SJSA1 (cell line): ENCODE measurements around the gene NPHS1. TPM values are rescaled to one million over a fixed set of nuclear protein-coding genes. Genes with fewer than 3 reads are reported as not detected.
A peak's percentile ranks its signal among the peaks of the same experiment; 100 is the strongest.
"Not testable (repeated sequence)": the region's sequence is repeated elsewhere in the genome, so short reads cannot be mapped to it uniquely, and the experiment has no call there.

ENCODE experiments used
- DNase-seq, 2 experiments: peaks; one replicate each; pipeline ENCODE4 v3.0.0-alpha.2; 2015 to 2020; ENCODE audit warnings: low spot score in 2 of 2, low read depth in 1 of 2
- H3K27ac ChIP-seq: fragments of 250-450 bp; sonication (Bioruptor Pico); 2 replicates; pipeline ENCODE4 v1.5.1; 2020; ENCODE audit warnings: mild to moderate bottlenecking, moderate library complexity
- H3K27me3 ChIP-seq: fragments of 250-450 bp; sonication (Bioruptor Pico); replicated peaks from 2 replicates; pipeline ENCODE4 v1.5.1; 2020; ENCODE audit warnings: mild to moderate bottlenecking, moderate library complexity
- H3K36me3 ChIP-seq: fragments of 250-450 bp; sonication (Bioruptor Pico); 2 replicates; pipeline ENCODE4 v1.5.1; 2020; ENCODE audit warnings: mild to moderate bottlenecking
- H3K4me1 ChIP-seq: fragments of 250-450 bp; sonication (Bioruptor Pico); replicated peaks from 2 replicates; pipeline ENCODE4 v1.6.1; 2021; ENCODE audit warnings: mild to moderate bottlenecking
- H3K4me3 ChIP-seq: fragments of 250-450 bp; sonication (Bioruptor Pico); 2 replicates; pipeline ENCODE4 v1.5.1; 2020; ENCODE audit warnings: mild to moderate bottlenecking
- H3K9me3 ChIP-seq: fragments of 250-450 bp; sonication (Bioruptor Pico); replicated peaks from 2 replicates; pipeline ENCODE4 v1.5.1; 2020; ENCODE audit warnings: mild to moderate bottlenecking
- total RNA-seq: library from RNA; depleted of rRNA; stranded (reverse); fragments of >200 nt; shearing (Covaris generic); gene quantifications from 2 replicates; pipeline ENCODE4 v1.2.3, GENCODE V29; 2014; rRNA removed

Gene NPHS1, protein sequence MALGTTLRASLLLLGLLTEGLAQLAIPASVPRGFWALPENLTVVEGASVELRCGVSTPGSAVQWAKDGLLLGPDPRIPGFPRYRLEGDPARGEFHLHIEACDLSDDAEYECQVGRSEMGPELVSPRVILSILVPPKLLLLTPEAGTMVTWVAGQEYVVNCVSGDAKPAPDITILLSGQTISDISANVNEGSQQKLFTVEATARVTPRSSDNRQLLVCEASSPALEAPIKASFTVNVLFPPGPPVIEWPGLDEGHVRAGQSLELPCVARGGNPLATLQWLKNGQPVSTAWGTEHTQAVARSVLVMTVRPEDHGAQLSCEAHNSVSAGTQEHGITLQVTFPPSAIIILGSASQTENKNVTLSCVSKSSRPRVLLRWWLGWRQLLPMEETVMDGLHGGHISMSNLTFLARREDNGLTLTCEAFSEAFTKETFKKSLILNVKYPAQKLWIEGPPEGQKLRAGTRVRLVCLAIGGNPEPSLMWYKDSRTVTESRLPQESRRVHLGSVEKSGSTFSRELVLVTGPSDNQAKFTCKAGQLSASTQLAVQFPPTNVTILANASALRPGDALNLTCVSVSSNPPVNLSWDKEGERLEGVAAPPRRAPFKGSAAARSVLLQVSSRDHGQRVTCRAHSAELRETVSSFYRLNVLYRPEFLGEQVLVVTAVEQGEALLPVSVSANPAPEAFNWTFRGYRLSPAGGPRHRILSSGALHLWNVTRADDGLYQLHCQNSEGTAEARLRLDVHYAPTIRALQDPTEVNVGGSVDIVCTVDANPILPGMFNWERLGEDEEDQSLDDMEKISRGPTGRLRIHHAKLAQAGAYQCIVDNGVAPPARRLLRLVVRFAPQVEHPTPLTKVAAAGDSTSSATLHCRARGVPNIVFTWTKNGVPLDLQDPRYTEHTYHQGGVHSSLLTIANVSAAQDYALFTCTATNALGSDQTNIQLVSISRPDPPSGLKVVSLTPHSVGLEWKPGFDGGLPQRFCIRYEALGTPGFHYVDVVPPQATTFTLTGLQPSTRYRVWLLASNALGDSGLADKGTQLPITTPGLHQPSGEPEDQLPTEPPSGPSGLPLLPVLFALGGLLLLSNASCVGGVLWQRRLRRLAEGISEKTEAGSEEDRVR (N-terminal part only)
- total RNA-seq = not detected in 2 replicates

DNA sequence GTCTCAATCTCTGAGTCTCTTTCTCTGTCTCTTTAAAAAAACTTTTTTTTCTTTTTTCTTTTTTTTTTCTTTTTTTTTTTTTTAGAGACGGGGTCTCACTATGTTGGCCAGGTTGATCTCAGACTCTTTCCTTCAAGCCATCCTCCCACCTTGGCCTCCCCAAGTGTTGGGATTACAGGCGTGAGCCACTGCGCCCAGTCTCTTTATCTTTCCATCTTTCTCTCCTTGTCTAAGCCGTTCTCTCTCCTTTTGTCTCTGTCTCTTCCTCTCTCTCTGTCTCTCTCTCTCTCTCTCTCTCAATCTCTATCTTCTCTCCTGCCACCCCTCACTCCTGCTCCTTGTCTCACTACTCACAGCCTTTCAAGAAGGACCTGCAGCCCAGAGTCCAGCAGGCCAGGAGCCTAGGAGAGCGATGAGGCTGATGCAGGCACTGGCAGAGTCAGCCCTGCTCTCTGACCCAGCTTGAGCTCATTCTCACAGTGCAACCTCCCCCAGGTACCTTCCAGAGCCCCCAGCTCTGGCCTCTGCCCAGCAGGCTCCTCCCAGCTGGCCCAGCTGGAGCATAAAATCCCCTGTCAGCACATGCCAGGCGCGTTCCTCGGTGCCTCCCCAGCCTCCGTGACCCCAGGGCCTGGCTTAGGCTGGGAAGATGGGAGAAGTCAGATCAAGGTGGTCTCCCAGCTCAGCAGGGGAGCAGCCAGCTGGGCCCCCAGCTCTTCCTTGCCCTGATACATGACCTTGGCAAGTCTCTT lies at the start of gene NPHS1:
Gene NPHS1 (minus strand): TSS at position 476 of the 752 bp plus-strand sequence. CDS start 667 bp downstream, outside the sequence.
- Histone ChIP-seq H3K27ac (no peak within 1 kb of the TSS), H3K4me1 (no peaks in the 10 kb centered on the region), H3K36me3 (no peaks in the 10 kb centered on the region), H3K4me3 (no peak within 1 kb of the TSS), H3K27me3 (peaks cover 50% of the 10 kb centered on the region), H3K9me3 (no peaks in the 10 kb centered on the region)
- no peak for DNase-seq

DNA sequence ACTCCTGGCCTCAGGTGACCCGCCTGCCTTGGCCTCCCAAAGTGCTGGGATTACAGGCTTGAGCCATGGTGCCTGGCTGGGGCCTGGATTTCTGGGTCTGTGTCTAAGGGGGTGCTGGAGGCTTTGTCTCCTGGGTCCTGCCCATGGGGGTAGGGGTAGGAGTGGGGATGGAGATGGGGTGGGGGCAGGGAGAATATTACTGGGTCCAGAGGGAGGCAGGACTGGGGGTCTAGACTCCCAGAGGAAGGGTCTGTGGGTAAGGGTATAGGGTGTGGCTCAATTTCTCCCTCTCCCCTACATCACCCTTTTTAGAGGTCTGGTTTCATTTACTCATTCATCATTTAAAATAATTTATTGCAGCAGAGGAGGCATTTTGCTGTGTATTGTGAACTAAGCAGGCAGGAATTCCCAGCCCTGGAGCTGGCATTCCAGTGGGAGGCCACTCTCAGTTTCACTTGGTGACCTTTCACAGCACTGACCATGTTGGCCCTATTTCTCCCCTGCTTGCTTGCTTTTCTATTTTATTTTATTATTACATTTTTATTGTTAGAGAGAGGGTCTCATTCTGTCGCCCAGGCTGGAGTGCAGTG lies 48.8 kb upstream of the NPHS1 start:
- peak in 1 of 2 experiments; percentile 44 for DNase-seq
- H3K9me3 ChIP-seq = no peaks in the 10 kb centered on the region
- peak overlapping the region; percentile 39 for H3K27ac ChIP-seq
- H3K4me3 ChIP-seq = peak overlapping the region; percentile 63
- no peaks in the 10 kb centered on the region for H3K27me3 ChIP-seq
- H3K36me3 ChIP-seq = peaks cover 14% of the 10 kb centered on the region
- peaks cover 25% of the 10 kb centered on the region for H3K4me1 ChIP-seq

DNA sequence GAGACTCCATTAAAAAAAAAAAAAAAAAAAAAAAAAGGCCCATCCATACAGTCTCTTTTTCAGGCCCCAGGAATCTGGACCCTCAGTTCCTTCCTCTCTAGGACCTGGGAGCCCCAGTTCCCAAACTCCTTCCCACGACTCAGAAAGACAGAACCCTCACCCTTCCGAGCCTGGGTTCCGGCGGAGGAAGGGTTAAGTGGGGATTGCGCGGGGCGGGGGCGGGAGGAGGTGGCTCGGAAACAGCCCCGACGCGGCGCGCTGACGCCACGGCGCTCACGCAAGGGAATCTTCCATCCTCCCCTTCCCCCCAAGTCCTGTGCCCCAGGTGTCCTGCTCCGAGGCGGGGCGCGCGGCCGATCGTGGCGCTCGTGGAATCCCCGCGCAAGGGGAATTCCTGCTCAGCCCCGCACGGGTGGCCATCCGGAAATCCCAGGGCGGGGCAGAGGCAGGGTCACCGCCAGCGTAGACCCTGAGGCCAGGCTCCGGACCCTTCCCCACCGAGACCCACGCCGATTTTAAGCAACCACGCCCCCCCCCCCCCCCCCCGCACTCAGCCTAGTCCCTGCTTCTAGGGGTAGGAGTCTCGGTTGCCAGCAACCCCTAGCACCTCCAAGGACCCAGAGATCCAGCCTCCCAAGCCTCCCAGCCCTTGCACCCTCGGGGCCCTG lies 47.4 kb upstream of the NPHS1 start:
- H3K27me3 ChIP-seq = no peaks in the 10 kb centered on the region
- peak overlapping the region; percentile 63 for H3K4me3 ChIP-seq
- DNase-seq = peak; percentile 67 to 76
- no peaks in the 10 kb centered on the region for H3K9me3 ChIP-seq
- H3K4me1 ChIP-seq = peaks cover 25% of the 10 kb centered on the region
- peak overlapping the region; percentile 39; the same call in 1 of the 2 replicates for H3K27ac ChIP-seq
- peaks cover 23% of the 10 kb centered on the region for H3K36me3 ChIP-seq

DNA sequence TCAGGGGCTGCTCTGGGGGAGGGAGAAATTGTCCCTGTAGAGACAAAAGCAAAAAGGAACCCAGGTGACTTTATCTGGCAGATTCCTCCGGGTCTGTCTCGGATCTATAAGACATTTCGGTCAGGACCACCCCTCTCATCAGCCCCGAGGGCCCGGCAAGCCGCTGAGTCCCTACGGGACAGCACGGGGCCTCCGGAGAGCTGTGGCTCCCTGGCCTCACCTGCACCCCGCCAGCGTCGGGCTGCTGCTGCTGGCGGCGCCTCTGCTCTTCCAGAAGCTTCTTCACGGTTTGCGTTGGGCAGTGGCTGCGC lies 46.1 kb upstream of the NPHS1 start:
- DNase-seq = no peak
- no peaks in the 10 kb centered on the region for H3K9me3 ChIP-seq
- no peaks in the 10 kb centered on the region for H3K27me3 ChIP-seq
- peaks cover 31% of the 10 kb centered on the region for H3K36me3 ChIP-seq
- peaks cover 23% of the 10 kb centered on the region for H3K4me1 ChIP-seq
- no peak overlapping the region for H3K27ac ChIP-seq
- H3K4me3 ChIP-seq = peak overlapping the region; percentile 63

DNA sequence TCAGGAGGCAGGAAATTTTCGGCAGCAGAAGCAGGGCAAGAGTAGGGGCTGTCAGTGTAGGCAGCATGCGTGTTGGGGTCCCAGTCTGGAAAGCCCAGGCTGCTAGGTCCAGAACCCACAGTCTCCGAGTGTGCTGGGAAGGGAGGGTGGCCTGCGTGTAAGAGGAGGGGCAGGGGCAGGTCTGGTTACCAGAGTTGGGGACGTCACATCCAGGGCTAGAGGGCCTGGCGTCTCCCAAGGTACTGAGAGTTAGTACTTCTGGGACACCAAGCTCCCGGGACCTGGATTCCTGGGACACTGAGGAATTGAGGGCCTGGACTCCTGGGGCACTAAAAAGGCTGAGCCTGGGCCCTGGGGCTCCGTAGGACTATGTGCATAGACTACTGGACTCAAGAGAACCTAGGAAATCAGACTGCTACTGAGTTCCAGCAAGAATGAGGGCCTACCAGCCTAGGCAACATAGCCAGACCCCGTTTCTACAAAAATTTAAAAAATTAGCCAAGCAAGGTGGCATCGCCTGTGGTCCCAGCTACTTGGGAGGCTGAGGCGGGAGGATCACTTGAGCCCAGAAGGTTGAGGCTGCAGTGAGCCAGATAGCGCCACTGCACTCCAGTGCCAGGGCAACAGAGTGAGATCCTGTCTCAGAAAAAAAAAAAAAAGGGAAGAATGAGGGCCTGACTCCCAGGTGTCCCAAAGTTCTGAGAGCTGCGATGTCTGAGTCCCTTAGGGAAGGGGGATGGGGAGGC lies 45.6 kb upstream of the NPHS1 start:
- Histone ChIP-seq H3K4me3 (no peak overlapping the region), H3K9me3 (no peaks in the 10 kb centered on the region), H3K36me3 (peaks cover 35% of the 10 kb centered on the region), H3K27me3 (no peaks in the 10 kb centered on the region), H3K27ac (no peak overlapping the region), H3K4me1 (peaks cover 19% of the 10 kb centered on the region)
- DNase-seq = no peak

DNA sequence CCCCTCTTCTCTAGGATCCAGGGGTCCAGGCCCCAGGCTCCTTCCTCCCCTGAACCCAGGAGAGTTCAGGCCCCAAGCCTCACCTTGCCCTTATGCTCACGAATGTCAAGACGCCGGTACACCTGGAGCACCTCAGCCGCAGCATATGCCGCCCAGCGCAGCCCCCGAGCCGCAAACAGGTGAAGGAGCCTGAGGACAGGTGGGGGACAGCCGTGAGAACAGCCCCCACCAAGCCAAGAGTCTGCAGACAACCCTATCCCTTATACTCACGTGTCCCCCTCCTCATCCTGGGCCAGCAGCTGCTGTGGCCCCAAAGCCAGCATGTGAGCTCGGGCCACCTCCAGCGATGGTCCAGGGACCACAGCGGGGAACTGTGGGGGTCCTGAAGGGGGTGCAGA lies 44.3 kb upstream of the NPHS1 start:
- H3K4me3 ChIP-seq = no peak overlapping the region
- H3K27me3 ChIP-seq = no peaks in the 10 kb centered on the region

DNA sequence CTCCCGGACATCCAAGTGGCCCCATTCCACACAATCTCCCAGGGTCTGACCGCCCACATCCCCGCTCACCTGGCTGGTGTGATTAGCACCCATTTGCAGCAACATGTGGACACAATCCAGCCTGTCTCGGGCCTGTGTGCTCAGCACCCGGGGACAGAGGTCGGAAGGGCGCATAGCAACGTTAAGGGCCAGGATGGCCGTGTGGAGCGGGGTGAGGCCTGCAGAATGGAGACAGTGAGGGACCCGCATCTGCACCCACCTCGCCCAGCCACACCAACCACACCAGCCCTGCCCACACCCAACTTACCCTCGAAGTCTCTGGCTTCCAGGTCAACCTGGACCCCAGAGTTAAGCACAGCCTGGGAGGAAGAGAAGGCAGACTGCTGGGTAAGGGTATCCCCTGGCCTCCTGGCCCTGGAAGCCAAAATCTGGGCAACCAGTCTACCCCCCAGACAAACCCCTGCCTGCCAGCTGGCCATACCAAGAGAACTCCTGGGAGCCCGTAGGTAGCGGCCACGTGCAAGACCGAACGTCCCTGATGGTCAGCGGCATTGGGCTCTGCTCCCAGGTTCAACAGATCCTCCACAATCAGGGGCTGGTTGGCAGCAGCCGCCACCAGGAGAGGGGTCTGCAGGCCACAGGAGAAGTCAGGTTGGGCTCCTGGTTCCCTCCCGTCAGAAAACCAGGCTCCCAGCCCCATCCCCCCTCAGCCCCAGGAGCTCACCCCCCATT lies 43.8 kb upstream of the NPHS1 start:
- no peak for DNase-seq
- H3K4me3 ChIP-seq = no peak overlapping the region
- H3K36me3 ChIP-seq = peaks cover 38% of the 10 kb centered on the region
- H3K9me3 ChIP-seq = no peaks in the 10 kb centered on the region
- no peak overlapping the region for H3K27ac ChIP-seq
- H3K4me1 ChIP-seq = peaks cover 9% of the 10 kb centered on the region
- H3K27me3 ChIP-seq = no peaks in the 10 kb centered on the region

More for the DNA sequence above, 44.3 kb upstream of the NPHS1 start:
- peaks cover 14% of the 10 kb centered on the region for H3K4me1 ChIP-seq
- no peak overlapping the region for H3K27ac ChIP-seq
- peaks cover 38% of the 10 kb centered on the region for H3K36me3 ChIP-seq
- no peak for DNase-seq
- no peaks in the 10 kb centered on the region for H3K9me3 ChIP-seq

DNA sequence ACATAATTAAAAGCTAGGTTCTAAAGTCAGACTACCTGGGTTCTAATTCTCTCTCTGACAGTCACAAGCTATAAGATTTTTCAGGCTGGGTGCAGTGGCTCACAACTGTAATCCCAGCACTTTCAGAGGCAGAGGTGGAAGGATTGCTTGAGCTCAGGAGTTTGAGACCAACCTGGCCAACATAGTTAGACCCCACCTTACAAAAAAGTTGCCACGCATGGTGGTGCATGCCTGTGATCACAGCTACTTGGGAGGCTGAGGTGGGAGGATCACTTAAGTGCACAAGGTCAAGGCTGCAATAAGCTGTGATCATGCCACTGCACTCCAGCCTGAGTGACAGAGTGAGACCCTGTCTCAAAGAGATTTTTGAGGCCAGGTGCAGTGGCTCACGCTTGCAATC lies 42.0 kb upstream of the NPHS1 start:
- Histone ChIP-seq H3K27me3 (no peaks in the 10 kb centered on the region), H3K4me3 (no peak overlapping the region), H3K36me3 (peaks cover 48% of the 10 kb centered on the region), H3K9me3 (no peaks in the 10 kb centered on the region), H3K4me1 (peaks cover 5% of the 10 kb centered on the region; the same call in 1 of the 2 replicates), H3K27ac (no peak overlapping the region)
- no peak for DNase-seq

DNA sequence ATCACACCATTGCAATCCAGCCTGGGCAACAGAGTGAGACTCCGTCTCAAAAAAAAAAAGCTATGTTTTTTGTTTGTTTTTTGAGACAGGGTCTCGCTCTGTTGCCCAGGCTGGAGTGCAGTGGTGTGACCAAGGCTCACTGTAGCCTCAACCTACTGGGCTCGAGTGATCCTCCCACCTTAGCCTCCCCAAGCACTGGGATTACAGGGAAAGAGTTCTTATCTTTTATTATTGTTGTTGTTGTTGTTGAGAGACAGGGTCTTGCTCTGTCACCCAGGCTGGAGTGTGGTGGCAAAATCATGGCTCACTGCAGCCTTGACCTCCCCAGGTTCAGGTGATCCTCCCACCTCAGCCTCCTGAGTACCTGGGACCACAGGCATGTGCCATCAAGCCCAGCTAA lies 39.5 kb upstream of the NPHS1 start:
- not testable (repeated sequence) for H3K9me3 ChIP-seq, DNase-seq, H3K4me1 ChIP-seq, H3K27ac ChIP-seq, H3K4me3 ChIP-seq, H3K27me3 ChIP-seq
- peaks cover 55% of the 10 kb centered on the region for H3K36me3 ChIP-seq

DNA sequence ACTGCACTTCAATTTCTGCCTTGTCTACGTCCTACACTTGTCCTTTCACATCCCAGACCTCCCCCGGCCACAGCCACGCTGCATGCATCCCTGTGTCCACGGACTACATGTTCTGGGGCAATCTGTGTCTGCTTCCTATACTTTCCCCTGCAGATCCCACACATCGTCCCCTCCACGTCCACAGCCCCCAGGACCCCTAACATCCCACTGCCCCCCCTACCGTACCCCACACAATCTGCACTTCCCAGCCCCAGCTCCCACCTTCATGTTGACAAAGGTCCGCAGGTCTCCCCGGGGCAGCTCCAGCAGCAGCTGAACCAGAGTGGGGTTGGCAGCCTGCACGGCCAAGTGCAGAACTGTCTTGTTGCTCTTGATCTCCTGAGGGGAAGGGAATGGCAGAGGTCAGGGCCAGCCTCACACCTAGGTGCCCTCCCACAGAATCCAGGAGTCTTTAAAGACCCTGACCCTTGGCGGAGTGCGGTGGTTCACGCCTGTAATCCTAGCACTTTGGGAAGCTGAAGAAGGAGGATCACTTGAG lies 37.9 kb upstream of the NPHS1 start:
- Histone ChIP-seq H3K27me3 (no peaks in the 10 kb centered on the region), H3K27ac (no peak overlapping the region), H3K4me1 (no peaks in the 10 kb centered on the region), H3K4me3 (no peak overlapping the region), H3K9me3 (no peaks in the 10 kb centered on the region), H3K36me3 (peaks cover 43% of the 10 kb centered on the region)
- DNase-seq = no peak

DNA sequence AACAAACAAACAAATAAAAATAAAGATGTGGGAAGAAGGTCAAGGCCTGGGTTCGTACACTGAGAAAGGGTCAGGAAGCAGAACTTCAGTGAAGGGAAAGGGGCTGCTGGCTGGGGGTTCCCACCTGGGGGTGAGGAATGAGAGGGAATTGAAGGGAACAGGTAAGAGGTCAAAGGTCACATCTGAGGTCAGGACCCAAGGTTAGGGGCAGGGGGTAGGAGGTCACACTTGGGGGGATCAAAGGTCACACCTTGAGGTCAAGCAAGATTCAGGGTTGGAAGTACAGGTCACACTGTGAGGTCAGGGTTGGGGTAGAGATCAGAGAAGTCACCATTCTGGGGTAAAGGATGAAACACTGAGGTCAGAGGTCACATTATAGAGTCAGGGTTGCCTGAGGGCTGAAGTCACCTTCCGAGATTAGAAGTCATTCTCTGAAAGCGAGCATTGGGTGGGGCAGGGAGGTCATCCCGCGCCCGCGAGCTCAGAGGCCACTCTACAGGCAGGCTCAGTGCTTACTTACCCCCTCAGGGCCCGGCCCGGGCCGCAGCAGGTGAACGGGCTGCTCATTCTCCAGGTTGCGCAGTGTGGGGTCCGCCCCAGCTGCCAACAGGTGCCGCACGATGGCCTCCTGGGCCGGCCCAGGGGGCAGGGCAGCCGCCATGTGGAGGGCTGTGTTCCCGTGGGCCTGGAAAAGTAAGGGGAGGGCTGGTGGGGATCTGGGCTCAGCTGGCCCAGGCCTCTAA lies 37.2 kb upstream of the NPHS1 start:
- Histone ChIP-seq H3K27me3 (no peaks in the 10 kb centered on the region), H3K4me3 (no peak overlapping the region), H3K36me3 (peaks cover 42% of the 10 kb centered on the region), H3K9me3 (no peaks in the 10 kb centered on the region), H3K27ac (no peak overlapping the region), H3K4me1 (no peaks in the 10 kb centered on the region)
- no peak for DNase-seq
